Esophagus muscularis mucosa (tissue), 3 donors: ENCODE measurements around the gene TRDN.

Experiments used
- CTCF ChIP-seq, 3 experiments: fragments of 200-600 bp in 2 of 3; fragments of 450-650 bp in 1 of 3; sonication (generic) in 2 of 3; IDR thresholded peaks; one replicate each; pipeline ENCODE4 v1.5.1; 2017 to 2019; ENCODE audit warnings: antibody characterized with exemption in 3 of 3, mild to moderate bottlenecking in 2 of 3, moderate library complexity in 1 of 3
- POLR2AphosphoS5 ChIP-seq, 2 donors: sonication (generic); formaldehyde crosslinking; IDR thresholded peaks; one replicate each; pipeline ENCODE4 v1.6.1; 2017; ENCODE audit warnings: antibody characterized with exemption in 2 of 2

- no peak for TF ChIP-seq CTCF (IDR thresholded peaks at IDR 0.05)
- TF ChIP-seq POLR2AphosphoS5 (IDR thresholded peaks at IDR 0.05) = no peak
These were observed 11.3 kb upstream of the TRDN start for GRCh38 chr6:123648020-123648580.
